ENCODE measurements around the gene MEN1.

- no peak for TF ChIP-seq CTCF (optimal IDR thresholded peaks at IDR 0.05 in 1 of 3, IDR thresholded peaks at IDR 0.05 in 1 of 3, conservative IDR thresholded peaks at IDR 0.05 in 1 of 3; ENCODE audit: extremely low read depth in 1 of 3, insufficient read depth in 2 of 3, low read length in 3 of 3)
- TF ChIP-seq EZH2 (IDR thresholded peaks at IDR 0.05; ENCODE audit: low read length) = no peak
Measured at GRCh38 chr11:64858467-64859263, 48.3 kb upstream of the MEN1 start.

Data from keratinocyte (primary cell).